SHP77 treated with DMSO at 0.1 percent for 48 hours (cell line): Measurements from ENCODE around the gene MTHFD2.
"Not testable (repeated sequence)": the region's sequence is repeated elsewhere in the genome, so short reads cannot be mapped to it uniquely, and the experiment has no call there.

Experiments used
- DNase-seq: peaks from one replicate; lab custom pipeline; 2025; lab: John Stamatoyannopoulos, UW

Gene MTHFD2

GRCh38 chr2:74198023-74198460, 373 bp upstream of the MTHFD2 start:
- no peak for DNase-seq

- no peak for DNase-seq
These were observed 873 bp downstream of the MTHFD2 start for GRCh38 chr2:74199275-74199701.

GRCh38 chr2:74199871-74200305, 1.5 kb downstream of the MTHFD2 start:
- DNase-seq, result no peak

GRCh38 chr2:74201196-74201595, 2.8 kb downstream of the MTHFD2 start:
- no peak for DNase-seq

DNA sequence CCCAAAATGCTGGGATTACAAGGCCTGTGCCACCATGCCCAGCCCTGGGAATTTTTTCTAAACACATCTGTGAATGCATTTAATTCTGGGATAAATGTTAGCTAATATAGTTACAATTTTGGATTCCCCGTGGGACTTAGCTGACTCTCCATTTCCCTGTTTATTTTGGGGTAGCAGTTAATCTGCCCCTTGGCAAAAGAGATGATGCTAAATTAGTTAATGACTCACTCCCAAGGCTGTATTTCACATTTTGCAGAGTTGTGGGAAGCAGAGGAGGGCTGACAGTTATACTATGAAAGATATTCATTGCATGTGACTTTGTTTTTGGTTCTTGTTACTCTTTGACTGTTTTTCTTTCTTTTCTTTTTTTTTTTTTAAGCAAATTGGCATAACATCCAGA, 3.2 kb downstream of the MTHFD2 start:
- DNase-seq, result no peak

GRCh38 chr2:74204436-74204835, 6.0 kb downstream of the MTHFD2 start:
- DNase-seq, result no peak

DNA sequence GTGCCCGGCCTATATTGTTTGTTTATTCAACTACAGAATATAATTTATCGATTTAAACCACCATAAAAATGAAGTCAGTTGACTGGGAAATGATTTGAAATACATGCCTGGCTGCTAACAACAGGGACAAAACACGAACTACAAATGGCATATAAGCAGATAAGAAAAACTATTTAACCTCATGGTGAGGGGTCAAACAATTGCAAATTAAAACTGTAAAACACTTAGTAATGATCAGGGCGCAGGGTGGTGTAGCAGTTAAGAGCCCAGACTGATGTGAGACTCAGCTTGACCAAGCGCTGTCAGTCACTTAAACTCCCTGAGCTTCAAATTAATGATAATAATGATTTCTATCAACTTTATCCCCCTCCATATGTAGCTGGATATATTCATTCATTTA, 6.7 kb downstream of the MTHFD2 start:
- DNase-seq, result no peak

DNA sequence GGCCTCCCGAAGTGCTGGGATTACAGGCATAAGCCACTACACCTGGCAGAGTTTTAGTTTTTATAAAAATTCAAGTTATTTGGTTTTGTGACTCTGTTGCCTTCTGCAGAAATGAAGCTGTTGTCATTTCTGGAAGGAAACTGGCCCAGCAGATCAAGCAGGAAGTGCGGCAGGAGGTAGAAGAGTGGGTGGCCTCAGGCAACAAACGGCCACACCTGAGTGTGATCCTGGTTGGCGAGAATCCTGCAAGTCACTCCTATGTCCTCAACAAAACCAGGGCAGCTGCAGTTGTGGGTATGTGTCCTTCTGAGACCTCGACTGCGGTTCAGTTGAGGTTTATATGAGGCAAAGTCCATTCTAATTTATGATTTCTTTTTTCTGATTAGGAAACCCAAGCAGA, 7.2 kb downstream of the MTHFD2 start:
- no peak for DNase-seq

- DNase-seq, result no peak
These were observed 7.8 kb downstream of the MTHFD2 start for GRCh38 chr2:74206180-74206688.

DNA sequence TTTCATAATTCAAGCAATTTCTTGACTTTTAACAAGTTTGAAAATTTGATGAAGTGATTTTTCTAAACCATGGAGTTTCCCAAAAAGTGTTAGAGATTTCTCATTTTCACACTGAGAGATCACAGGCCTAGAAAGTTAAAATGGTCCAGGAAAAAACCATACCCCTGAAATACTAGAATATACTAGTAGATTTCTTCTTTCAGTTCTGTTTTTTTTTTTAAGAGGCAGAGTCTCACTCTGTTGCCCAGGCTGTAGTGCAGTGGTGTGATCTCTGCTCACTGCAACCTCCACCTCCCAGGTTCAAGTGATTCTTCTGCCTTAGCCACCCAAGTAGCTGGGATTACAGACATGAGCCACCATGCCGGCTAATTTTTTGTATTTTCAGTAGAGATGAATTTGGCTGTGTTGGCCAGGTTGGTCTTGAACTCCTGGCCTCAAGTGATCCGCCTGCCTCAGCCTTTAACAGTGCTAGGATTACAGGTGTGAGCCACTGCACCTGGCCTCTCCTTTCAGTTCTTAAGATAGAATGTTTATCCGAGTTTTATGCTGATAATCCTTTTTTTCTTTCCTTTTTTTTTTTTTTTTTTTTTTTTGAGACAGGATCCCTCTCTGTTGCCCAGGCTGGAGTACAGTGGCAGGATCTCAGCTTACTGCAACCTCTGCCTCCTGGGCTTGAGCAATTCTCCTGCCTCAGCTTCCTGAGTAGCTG, 14.4 kb downstream of the MTHFD2 start:
- no peak for DNase-seq

- DNase-seq, result not testable (repeated sequence)
These were observed 17.4 kb downstream of the MTHFD2 start for GRCh38 chr2:74215771-74216170.

GRCh38 chr2:74216642-74217041, 18.2 kb downstream of the MTHFD2 start:
- DNase-seq, result no peak

DNA sequence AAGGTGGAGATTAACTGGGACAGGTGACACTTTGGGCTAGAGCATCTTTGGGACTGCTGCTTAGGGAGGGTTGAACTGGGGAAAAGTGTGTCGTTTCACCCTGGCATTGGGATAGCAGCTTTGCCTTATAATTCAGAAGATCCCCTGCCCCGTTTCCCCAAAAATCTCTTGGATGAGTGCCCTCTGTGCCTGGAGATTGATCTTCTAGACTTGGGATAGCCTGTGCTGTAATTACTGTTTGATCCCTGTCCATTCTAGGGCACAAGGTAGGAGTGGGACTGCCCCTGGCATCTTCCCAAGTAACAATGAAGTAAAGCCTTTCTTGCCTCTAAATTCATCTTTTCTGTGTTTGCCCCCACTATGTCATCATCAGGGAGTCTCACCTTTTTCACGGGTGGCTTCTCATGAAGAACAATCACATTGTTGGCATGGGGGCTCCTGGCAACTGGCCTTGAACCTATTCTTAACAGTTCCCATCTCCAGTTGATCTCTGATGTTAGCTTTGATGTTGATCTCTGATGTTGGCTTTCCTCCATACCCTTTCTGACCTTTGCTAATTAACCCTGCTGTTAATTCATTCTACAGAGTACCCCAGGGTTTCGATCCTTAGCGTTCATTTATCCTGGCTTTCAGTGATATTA, 21.6 kb downstream of the MTHFD2 start:
- DNase-seq, result no peak

GRCh38 chr2:74221091-74221490, 22.7 kb downstream of the MTHFD2 start:
- no peak for DNase-seq

GRCh38 chr2:74221604-74222299, 23.3 kb downstream of the MTHFD2 start:
- DNase-seq, result no peak

DNA sequence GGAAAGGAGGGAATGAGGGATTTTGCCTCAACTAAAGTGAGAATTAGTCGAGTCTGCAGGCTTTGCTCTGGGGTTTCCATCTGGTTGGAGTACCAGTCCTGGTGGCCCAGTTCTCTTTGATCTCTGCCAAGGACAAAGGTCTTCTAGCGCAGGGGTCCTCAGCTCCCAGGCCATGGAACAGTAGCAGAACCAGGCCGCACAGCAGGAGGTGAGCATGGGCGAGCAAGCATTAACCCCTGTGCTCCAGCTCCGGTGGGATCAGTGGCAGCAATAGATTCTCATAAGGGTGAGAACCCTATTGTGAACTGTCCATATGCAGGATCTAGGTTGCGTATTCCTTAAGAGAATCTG, 23.9 kb downstream of the MTHFD2 start:
- no peak for DNase-seq

GRCh38 chr2:74223941-74224770, 25.7 kb downstream of the MTHFD2 start:
- DNase-seq, result no peak

DNA sequence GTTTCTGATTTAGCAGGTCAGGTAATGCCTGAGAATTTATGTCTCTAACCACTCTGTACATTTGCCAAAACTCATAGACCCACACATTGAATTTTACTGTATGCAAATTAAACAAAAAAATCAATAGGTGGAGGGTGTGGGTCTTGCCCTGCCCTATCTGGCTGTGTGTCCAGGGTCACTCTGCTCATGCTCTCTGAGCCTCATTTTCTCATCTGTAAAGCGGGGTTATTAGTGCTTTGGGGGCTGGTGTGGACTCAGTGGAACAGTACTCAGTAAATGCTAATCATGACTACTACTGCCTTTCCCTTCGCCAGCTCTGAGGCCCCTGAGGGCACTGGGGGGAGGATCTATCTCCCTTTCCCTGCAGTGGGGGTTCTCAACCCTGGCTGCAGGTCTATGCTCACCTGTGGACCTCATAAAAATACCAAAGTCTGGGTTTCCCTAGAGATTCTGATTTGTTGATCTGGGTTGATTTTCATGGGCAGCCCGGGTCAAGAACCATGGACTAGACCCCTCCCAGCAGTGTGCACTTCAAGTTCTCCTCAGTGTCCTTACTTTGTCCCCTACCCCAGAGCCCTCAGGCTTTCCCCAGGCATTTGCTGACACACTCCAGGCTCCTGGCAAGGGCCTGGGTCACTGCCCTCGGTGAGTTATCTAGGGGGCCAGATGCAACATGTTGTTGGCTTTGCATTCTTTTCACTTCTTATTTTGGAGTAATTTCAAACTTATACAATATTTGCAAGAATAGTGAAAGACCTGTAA, 27.5 kb downstream of the MTHFD2 start:
- DNase-seq, result no peak

DNA sequence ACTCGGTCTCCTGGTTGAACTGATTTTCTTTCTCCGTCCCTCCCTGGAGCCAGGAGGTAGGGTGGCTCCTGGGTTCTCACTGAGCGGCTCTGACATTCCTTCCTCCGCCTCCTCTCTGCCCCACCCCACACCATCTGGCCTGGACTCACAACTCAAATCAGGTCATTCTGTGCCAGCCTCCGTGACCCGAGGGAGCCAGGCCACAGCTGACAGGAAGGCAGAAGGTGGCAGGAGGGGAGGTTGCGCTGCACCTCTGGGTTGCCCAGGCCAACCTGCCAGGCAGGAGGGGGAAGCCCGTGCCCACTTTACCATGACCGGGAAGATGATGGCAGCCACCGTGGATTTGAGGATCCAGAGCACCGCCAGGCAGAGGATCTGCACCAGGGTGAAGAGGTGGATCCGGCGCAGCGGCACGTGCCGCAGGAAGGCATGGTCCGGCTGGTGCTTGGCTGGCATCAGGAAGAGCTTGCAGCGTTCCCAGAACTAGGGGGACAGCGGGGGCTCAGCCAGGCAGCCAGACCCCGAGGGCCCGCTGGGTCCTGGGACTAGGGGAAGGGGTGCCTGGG, 28.3 kb downstream of the MTHFD2 start:
- no peak for DNase-seq

DNA sequence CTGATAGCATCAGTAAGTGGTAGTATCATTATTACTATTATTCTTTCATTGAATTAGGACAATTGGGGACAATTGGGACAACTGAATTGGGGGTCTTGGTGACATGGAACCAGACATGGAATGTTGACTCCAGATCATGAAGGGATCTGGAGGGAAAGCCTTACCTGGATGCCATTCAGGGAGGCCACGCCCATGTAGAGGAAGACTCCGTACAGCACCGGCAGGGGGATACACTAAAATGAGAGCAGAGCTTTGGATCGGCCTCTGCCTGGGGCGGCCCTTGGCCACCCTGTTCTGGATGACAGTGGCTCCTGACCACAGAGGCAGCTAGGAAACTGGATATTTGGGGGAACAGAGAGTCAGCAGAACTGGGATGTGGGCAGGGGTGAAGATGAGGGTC, 29.2 kb downstream of the MTHFD2 start:
- DNase-seq, result no peak

GRCh38 chr2:74228772-74229171, 30.4 kb downstream of the MTHFD2 start:
- DNase-seq, result no peak
